ENCODE results near the gene CUBN.

The CUBN gene

DNA sequence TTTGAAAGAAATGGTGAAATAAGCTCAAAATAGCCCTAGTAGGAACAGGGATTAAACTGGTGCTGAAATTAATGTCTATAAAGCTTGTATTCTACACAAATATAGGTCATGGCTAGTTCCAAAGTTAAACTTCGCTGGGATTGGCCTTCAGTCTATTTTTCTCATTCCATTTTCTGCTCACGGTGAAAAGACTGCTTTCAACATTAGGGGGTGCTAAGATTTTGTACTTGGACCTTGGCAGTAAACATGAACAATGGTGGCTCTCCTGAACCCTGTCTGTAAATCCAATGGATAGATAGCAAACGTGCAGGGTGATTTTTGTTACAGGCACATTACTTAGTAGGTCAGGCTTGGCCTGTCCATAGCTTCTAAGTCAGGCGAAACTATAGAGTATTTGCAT, 276.4 kb downstream of the CUBN start:
- no peaks in the 10 kb centered on the region for H3K27me3 ChIP-seq (ENCODE audit: insufficient read depth, low read depth)
- H3K36me3 ChIP-seq (ENCODE audit: insufficient read depth): no peaks in the 10 kb centered on the region
- no peak overlapping the region for H3K27ac ChIP-seq
- no peaks in the 10 kb centered on the region for H3K79me2 ChIP-seq (ENCODE audit: insufficient read depth, low read depth)
- no peaks in the 10 kb centered on the region for H3K4me1 ChIP-seq (ENCODE audit: low read depth, poor library complexity, severe bottlenecking)
- TF ChIP-seq, protein P1, sequence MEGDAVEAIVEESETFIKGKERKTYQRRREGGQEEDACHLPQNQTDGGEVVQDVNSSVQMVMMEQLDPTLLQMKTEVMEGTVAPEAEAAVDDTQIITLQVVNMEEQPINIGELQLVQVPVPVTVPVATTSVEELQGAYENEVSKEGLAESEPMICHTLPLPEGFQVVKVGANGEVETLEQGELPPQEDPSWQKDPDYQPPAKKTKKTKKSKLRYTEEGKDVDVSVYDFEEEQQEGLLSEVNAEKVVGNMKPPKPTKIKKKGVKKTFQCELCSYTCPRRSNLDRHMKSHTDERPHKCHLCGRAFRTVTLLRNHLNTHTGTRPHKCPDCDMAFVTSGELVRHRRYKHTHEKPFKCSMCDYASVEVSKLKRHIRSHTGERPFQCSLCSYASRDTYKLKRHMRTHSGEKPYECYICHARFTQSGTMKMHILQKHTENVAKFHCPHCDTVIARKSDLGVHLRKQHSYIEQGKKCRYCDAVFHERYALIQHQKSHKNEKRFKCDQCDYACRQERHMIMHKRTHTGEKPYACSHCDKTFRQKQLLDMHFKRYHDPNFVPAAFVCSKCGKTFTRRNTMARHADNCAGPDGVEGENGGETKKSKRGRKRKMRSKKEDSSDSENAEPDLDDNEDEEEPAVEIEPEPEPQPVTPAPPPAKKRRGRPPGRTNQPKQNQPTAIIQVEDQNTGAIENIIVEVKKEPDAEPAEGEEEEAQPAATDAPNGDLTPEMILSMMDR (conservative IDR thresholded peaks at IDR 0.05; ENCODE audit: low read depth, low read length): 0 out of 2 replicates have a peak, but pooled peaks have one; percentile 15
- no peaks in the 10 kb centered on the region for H4K20me1 ChIP-seq (ENCODE audit: insufficient read depth)
- H3K9ac ChIP-seq: no peak overlapping the region
- no peak overlapping the region for H3K4me3 ChIP-seq (IDR thresholded peaks at IDR 0.05; ENCODE audit: insufficient read depth, low read depth, low read length)
- no peak overlapping the region for H2AFZ ChIP-seq (ENCODE audit: low read depth)
- no peak overlapping the region for H3K4me2 ChIP-seq

DNA sequence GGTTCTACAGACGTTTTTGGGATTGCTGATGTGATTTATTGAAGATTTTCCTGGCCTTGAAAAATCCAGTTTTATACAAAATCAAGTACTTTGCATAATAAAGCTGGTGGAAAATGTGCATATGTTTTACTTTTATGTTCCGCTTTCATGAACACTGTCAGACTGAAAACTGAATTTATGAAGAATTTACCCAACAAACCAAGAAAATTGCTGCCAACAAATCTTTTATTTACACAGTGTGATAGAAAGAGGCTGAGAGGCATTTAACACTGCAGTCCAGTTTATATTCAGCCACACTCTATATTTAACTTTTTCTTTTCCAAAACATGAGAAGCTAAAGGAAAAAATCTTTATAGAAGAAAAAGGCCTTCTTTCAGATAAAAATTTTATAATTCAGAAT, 277.0 kb downstream of the CUBN start:
- no peaks in the 10 kb centered on the region for H4K20me1 ChIP-seq (ENCODE audit: insufficient read depth)
- H3K79me2 ChIP-seq (ENCODE audit: insufficient read depth, low read depth): no peaks in the 10 kb centered on the region
- H3K4me1 ChIP-seq (ENCODE audit: low read depth, poor library complexity, severe bottlenecking): no peaks in the 10 kb centered on the region
- H2AFZ ChIP-seq (ENCODE audit: low read depth): no peak overlapping the region
- no peak overlapping the region for H3K4me2 ChIP-seq
- no peak overlapping the region for H3K27ac ChIP-seq
- H3K9ac ChIP-seq: no peak overlapping the region
- TF ChIP-seq, protein P1 (conservative IDR thresholded peaks at IDR 0.05; ENCODE audit: low read depth, low read length): no peak
- H3K4me3 ChIP-seq (IDR thresholded peaks at IDR 0.05; ENCODE audit: insufficient read depth, low read depth, low read length): no peak overlapping the region
- H3K36me3 ChIP-seq (ENCODE audit: insufficient read depth): no peaks in the 10 kb centered on the region
- H3K27me3 ChIP-seq (ENCODE audit: insufficient read depth, low read depth): no peaks in the 10 kb centered on the region

DNA sequence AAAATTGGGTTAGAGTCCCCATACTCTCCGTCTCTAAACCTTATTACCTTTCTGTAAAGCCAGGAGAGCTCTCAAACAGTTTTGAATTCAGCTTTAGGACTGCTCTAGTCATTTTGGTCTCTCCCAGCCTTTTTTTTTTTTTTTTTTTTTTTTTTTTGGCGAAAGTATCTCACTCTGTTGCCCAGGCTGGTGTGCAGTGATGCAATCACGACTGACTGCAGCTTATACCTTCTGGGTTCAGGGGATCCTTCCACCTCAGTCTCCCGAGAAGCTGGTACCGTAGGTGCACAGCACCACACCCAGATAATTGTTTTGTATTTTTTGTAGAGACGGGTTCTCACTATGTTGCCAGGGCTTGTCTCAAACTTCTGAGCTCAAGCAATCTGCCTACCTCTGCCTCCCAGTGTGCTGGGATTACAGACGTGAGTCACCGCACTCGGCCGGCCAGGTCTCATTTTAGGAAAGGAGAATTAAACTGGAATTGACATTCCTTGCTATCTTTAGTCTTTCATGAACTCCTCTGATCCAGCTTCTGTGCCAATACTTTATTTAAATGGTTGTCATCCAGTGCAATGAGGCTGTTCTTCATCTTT, 281.0 kb downstream of the CUBN start:
- TF ChIP-seq, protein P1 (conservative IDR thresholded peaks at IDR 0.05; ENCODE audit: low read depth, low read length): no peak
- Histone ChIP-seq H2AFZ (ENCODE audit: low read depth) (no peak overlapping the region), H3K27me3 (ENCODE audit: insufficient read depth, low read depth) (no peaks in the 10 kb centered on the region), H3K27ac (no peak overlapping the region), H3K4me2 (no peak overlapping the region), H4K20me1 (ENCODE audit: insufficient read depth) (no peaks in the 10 kb centered on the region), H3K4me3 (IDR thresholded peaks at IDR 0.05; ENCODE audit: insufficient read depth, low read depth, low read length) (no peak overlapping the region), H3K4me1 (ENCODE audit: low read depth, poor library complexity, severe bottlenecking) (no peaks in the 10 kb centered on the region), H3K79me2 (ENCODE audit: insufficient read depth, low read depth) (no peaks in the 10 kb centered on the region), H3K36me3 (ENCODE audit: insufficient read depth) (no peaks in the 10 kb centered on the region), H3K9ac (no peak overlapping the region)

DNA sequence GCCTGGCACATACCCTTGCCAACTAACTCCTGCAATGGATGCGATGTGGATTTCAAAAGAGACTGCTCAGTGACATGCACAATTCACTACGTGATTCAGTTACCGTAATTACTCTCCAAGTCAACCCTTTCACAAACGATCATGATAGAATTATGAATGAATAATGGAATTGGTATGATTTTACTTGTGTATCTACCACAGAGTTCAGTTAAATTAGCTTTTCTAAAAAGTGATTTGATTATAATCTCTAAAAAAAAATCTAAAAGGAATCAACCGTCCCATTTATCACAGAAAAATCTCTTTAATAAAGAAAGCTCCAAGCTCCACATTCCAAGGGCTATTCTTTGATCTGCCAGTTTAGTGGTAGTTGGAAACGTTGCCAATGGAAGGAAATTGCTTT, 282.0 kb downstream of the CUBN start:
- Histone ChIP-seq H3K9ac (no peak overlapping the region), H2AFZ (ENCODE audit: low read depth) (no peak overlapping the region), H3K4me3 (IDR thresholded peaks at IDR 0.05; ENCODE audit: insufficient read depth, low read depth, low read length) (no peak overlapping the region), H3K79me2 (ENCODE audit: insufficient read depth, low read depth) (no peaks in the 10 kb centered on the region), H3K27me3 (ENCODE audit: insufficient read depth, low read depth) (no peaks in the 10 kb centered on the region), H3K36me3 (ENCODE audit: insufficient read depth) (no peaks in the 10 kb centered on the region), H3K4me2 (no peak overlapping the region), H3K27ac (no peak overlapping the region), H4K20me1 (ENCODE audit: insufficient read depth) (no peaks in the 10 kb centered on the region), H3K4me1 (ENCODE audit: low read depth, poor library complexity, severe bottlenecking) (no peaks in the 10 kb centered on the region)
- TF ChIP-seq, protein P1 (conservative IDR thresholded peaks at IDR 0.05; ENCODE audit: low read depth, low read length): no peak
